Fibroblast of skin of right biceps (primary cell): Measurements from ENCODE around the gene ABCC11.
"Not testable (repeated sequence)": the region's sequence is repeated elsewhere in the genome, so short reads cannot be mapped to it uniquely, and the experiment has no call there.

Experiments used
- DNase-seq: peaks from one replicate; pipeline ENCODE4 v3.0.0-alpha.2; 2013

Gene ABCC11

DNA sequence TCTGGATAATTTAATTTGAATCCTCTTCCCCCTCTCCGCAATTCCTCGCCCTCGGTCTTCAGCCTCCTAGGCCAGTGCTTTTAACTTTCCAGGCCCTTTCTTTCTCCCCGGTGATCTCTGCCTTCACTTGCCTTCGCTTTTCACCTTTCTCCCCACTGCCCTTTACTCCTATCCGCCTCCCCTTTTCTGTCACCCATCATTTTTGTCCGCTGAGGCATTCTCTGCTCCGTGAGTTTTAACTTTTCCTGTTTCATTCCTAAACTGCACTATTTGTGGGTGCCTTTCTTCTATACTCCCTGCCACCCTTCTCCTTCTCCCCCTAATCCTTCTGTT lies 2.5 kb downstream of the ABCC11 start:
- DNase-seq = no peak

DNA sequence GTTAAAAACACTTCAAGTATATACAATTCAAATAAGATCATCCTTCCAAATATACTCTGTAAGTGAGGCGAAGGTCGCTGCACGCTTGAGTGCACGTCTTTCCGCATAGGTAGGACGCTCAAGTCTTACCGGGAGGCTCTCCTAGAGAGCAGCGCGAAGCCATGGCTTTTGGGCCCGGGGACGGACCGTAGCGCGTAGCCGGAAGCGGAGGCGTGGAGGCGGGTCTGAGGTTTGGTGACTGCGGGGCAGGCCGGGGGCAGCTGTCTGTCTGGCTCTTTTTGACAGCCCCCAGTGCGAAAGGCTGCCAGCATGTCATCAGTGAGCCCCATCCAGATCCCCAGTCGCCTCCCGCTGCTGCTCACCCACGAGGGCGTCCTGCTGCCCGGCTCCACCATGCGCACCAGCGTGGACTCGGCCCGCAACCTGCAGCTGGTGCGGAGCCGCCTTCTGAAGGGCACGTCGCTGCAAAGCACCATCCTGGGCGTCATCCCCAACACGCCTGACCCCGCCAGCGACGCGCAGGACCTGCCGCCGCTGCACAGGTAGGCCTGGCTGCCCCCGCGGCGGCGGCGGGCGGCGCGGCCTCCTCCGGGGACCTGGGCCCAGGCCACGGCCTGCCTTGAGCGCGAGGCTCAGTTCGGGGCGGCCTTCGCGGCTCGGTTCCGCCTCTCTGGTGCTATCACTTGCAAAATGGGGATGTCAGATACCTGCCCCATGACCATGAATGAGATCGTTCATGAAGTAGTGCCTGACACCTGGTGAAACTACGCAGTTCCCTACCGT lies 3.1 kb downstream of the ABCC11 start, which contains the start of gene LONP2:
Gene LONP2, plus strand, starts transcription at position 221 of the 783 bp plus-strand sequence. Its CDS starts 89 bp downstream, at position 310.
- DNase-seq = peak; percentile 89

DNA sequence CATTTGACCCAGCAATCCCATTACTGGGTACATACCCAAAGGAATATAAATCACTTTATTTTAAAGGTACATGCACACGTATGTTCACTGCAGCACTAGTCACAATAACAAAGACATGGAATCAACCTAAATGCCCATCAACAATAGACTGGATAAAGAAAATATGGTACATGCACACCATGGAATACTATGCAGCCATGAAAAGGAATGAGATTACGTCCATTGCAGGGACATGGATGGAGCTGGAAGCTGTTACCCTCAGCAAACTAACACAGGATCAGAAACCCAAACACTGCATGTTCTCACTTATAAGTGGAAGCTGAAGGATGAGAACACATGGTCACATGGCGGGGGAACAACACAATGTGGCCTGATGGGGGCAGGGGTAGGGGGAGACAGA lies 7.2 kb downstream of the ABCC11 start:
- DNase-seq = not testable (repeated sequence)

DNA sequence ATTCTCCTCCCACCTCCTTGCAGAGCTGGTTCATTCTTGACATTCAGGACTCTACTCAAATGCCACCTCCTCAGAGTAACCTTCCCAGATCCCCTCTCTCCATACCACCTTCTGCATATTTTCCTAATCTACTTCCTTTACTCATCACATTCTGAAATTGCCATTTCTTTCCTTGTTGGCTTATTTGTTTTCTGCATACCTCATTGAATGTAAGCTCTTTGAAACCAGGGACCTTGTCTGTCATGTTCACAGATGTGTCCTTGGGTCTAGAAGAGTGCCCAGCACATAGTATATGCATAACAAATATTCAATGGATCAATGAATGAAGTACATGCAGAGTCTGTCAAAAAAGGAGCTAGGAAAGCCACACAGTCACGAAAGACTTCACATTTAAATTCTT lies 11.1 kb downstream of the ABCC11 start:
- DNase-seq = no peak

DNA sequence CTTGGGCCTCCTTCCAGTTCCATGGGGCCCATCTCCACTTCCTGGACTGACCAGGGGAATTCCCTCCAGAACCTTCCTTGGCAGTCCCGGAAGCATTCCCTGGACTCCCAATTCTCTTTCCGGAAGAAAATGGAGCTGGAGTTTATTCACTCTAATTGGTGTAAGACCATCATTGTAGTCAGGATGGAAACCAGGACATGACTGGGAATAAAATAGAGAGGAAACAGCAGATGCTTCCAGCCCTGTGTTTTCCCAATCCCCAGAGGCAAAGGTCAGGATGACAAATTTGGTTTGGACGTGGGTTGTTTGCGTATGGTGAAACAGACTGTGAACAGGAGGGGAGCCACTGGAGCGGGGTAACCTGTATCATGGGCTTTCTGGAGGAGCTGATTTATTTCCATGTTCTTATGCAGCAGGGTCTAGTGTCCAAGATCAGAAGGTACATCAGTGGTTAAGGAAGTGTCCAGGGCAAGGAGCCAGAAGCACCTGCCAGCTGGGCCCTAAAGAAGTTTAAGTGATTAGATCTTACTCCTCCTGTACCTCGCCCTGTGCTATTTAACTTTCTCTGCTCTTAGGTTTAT lies 11.7 kb downstream of the ABCC11 start:
- no peak for DNase-seq

DNA sequence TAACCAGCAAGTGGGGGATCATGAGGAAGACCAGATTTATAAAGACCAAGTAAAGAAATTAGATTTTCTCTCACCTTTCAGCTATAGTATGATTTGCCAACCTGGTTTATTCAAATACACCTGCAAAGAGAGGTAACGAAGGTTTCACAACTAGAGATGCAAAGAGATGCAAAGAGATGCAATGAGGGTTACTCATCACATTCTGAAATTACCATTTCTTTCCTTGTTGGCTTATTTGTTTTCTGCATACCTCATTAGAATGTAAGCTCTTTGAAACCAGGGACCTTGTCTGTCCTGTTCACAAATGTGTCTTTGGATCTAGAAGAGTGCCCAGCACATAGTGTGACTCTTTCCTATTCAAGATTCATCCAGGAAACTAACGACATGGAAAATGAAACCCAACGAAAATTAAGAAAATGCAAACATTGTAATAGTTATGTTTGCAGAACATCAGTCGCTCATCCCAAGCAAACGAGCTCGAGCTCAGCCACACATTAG lies 12.2 kb downstream of the ABCC11 start:
- DNase-seq = no peak

DNA sequence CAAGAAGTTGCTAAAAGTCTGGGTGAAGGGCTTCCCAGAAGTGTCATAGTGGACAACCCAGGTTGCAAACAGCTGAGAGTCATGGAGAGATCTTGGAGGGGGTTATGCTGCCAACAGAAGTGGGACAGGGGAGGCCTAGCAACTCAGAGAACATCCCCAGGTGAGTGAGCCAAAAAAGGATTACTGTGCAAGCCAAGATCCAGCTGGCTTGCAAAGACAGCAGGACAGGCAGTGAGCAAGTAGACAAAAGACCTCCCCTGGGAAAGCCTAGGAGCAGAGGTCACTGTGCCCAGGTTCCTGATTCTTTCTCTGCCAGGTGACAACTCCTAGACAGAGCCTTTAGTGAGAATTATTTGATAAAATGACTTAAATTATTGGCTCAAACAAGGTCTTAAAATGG lies 12.7 kb downstream of the ABCC11 start:
- DNase-seq = no peak

DNA sequence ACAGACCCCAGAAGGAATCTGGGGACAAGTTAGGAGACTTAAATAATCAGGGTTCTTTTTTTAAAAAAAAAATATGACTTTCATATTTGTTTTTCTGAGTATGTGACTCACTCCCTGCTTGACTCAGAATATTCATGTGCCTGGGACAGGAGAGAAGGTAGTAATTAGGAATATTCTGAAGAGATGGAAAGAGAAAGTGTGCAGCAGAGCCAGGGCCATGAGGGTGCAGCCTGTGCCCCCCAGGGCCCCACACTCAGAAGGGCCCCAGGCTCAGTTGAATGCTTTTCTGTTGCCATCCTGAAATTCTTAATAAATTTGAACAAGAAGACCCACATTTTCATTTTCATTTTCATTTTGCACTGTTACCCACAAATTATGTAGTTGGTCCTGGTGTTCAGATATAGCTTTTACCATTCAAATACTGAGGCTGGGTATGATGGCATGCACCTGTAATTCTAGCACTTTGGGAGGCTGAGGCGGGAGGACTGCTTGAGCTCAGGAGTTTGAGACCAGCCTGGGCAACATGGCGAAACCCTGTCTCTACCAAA lies 14.8 kb downstream of the ABCC11 start:
- DNase-seq = peak; percentile 4

DNA sequence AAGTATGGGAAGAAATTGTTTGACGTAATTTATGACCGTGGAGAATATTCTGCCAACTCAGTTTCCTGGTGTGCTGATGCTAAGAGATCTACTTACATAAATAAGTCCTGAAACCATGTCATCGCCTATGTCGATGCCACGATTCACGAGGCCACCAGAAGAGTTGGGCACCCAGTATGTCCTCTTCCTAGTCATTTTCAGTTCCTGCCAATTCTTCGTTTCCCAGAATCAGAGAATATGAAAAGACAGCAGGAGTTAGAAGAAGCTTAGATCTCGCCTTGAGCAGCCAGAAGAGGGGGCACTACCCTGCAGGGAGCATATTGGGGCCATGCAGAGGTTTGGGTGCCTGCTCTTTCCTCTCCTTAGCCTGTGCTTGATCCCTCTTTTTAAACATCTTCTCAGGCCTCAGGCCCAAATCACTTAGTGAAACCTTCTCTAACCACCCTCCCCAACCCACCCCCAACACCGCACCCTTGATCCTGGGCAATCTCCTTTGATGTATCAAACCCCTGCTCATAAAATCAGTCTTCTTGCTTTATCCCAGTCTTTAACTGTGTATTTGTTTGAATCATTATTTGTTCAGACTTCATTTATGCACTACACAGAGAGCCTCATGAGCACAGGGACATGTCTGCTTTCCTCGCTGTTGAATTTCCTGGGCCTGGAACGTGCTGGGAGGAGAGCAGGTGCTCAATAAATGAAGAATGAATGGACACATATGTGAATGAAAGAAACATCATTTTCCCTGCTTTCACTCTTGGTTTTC lies 15.4 kb downstream of the ABCC11 start:
- DNase-seq = peak; percentile 20

DNA sequence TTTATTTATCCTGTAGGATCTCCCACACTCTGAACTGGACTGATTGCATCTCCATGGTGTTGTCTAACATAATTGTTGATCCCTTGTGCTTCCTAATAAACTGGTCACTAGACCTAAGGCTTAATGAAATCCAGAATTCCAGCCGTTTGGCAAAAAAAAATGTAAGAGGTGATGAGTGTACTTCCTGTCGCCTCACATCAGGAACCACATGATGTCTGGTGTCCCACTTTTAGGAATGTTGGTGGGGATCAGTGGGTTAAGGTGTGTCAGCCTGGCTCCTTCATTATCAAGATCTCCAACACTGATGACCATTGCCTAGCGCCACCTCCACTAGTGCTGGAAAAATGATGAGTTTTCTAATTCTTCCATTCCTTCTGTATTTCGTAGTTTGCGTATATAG lies 21.9 kb downstream of the ABCC11 start:
- DNase-seq = peak; percentile 41

DNA sequence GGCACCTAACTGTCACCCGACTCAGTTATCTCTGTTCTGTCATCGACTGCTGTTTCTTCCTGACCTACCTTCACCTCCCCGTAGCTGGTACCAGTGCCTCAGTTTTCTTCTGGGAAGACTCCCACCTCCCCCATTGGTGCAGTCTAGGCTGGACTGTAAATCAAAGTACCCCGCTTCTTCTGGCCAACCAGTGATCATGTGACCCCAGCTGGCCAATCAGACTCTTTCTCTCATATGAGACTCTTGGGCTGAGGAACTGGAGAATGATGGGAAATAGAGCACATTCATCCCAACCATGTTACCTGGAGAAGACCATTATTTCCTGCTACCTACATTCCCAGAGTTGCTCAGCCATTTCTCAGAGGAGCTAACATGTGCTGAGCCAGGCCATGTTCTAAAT lies 23.8 kb downstream of the ABCC11 start:
- DNase-seq = no peak

DNA sequence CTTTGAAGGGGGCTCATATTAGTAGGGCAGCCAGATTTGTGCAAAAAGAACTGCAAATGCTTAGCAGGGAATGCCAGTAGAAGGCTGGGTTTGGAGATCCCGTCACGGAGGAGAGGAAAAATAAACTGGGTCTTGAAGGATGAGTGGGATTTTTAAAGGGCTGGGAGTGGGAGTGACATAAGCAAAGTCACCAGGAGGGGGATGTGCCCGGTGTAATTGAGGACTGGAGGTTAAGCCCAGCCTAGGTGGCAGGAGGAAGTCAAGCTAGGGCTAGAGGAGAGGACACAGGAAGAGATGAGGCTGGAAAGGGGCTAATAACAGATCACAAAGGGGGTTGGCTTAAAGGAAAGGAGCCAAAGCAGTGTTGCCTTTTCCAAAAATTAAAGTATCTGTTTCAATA lies 26.4 kb downstream of the ABCC11 start:
- DNase-seq = no peak

DNA sequence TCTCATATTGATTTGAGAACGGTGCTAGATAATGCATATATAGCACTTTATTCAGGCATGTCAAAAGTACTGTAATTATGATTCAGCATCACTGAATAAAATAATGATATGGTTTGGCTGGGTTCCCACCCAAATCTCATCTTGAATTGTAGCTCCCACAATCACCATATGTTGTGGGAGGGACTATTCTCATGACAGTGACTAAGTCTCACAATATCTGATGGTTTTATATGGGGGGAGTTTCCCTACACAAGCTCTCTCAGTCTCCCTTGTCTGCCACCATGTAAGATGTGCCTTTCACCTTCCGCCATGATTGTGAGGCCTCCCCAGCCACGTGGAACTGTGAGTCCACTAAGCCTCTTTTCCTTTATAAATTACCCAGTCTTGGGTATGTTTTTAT lies 28.9 kb downstream of the ABCC11 start:
- DNase-seq = peak; percentile 10

DNA sequence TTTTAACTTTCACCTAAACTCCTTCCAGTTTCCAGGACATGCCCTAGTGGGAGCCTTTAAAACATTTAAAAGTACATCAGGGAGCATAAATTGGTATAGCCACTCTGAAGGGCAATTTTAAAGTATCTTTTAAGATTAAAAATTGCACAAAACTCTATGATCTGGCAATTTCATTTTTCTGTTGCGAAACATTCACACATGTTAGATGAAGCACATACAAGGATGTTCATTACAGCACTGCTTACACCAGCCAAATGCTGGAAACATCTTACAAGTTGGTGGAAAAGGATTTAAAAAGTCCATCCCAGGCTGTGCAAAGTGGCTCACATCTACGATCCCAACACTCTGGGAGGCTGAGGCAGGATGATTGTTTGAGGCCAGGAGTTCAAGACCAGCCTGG lies 29.6 kb downstream of the ABCC11 start:
- DNase-seq = no peak

DNA sequence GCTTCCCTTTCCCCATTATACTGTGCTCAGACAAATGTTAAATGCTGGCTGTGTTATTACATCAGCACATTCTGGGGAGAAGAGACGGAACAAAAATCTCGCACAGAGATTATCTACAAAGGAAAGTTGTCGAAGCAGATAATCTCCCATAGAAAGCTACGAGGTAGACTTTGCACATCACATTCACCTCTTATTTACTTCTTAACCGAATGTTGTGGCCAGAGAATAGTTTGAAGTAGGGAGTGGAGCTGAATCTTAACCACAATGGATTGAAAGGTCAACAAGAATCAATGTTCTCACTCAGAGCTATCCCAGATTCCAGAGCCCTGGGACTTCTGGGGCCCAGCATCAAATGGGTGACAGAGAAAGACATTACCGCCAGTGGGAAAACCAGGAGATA lies 31.6 kb downstream of the ABCC11 start:
- no peak for DNase-seq

DNA sequence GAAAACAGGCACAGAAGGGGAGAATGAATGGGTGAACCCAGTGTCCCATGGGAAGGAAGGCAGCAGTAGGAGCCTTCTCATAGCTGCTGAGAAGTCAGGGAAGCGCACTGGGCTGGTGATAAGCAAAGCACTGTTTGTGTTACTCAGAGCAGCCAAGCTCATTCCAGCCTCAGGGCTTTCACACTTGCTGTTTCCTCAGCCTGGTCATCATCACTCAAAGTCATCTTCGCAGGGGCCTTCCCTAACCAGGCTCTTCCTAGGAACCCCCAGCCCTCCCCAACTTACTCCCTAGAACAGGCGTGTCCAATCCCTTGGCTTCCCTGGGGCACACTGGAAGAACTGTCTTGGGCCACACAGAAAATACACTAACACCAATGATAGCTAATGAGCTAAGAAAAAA lies 35.3 kb downstream of the ABCC11 start:
- no peak for DNase-seq

DNA sequence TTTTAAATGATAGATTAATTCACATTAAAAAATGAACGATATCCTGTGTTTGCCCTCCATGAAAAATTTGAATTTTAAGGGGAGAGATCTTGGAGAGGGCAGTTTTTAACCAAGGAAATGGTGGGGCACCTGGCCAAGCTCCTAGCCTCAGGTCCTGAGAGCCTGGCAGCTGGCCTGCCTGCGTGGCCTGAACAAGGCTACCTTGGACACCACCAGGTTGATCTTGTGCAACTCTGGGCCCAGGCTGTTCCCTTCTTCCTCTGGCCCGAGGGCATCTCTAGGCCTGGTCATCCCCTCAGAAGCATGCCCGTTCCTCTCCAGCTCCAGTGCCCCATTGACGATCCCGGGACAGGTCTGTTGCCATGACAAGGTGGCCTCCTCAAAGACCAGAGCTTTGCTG lies 36.6 kb downstream of the ABCC11 start:
- DNase-seq = no peak

DNA sequence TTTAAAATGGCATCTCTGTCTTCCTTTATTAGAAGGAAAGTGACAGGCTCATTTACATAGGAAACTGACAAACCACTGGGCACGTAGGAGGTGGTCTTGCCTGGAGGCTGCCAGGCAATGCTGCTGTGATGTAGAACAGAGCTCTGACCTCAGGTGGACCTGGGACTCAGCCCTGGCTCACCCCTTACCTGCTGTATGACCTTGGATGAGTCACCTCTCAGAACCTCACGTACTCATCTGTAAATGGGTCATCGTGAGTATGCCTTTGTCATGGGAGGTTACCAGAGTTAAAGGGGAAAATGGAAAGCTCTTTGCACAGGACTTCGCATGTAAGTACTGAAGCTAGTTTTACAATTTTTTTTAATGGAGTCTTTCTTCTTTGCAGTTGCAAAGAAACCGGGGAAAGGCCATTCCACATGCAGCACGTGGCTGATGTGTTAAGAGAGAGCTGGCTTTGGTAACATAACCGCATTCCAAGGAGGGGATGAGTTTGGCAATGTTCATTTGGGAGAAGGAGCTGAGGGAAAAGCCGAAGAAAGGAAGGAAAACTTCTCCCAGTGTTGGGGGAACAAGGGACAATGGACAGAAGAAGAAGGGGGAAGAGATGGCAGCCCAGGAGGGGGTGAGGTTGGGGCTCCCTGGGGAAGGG lies 40.6 kb downstream of the ABCC11 start:
- no peak for DNase-seq

DNA sequence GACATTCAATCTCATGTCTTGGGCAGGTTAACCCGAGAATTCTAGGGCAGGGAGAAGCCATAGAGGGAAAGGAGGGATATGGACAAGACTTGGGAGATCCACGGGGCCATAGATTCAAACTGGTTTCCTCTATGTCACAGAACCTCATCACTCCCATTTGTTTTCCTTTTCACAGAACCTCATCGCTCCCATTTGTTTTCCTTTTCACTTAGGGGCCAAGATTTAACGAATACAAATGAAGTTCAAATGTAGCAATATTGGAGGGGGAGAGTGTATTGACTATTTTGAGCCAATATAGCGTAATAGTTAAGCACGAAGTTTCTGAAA lies 42.6 kb downstream of the ABCC11 start:
- no peak for DNase-seq

DNA sequence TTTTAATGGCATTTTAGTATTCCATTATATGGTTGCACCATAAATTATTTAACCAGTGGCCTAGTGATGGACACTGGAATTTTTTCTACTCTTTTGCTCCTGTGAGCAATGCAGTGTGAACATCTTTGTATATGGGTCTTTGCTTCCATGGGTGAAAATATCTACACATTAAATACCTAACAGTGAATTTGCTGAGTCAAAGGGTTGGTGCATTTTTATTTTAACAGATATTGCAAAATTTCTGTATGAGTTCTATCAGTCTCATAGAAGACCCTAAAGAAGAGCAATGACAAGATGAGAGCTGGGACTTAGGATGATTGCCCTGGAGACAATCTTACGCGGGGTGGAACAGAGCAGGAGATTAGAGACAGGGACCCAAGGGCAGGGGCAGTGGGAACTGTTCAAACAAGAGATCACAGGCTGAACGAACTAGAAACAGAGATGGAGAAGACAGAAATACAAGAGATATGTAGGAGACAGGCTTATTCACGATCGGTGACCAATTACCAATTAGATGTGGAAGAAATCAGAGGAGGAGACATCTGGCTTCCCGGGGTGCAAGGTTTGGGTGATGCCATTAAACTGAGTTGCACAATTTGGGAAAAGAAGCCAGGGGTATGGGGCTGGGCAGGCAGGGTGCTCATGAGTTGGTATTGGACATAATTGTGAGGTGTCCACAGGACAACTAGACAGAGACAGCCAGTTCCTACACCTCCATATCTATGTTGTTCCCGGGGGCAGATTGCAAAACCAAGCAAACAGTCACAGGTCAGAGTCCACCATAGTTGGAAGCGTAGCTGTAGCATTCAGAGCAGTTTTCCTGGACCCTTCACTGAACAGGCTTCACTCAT lies 43.1 kb downstream of the ABCC11 start:
- no peak for DNase-seq

DNA sequence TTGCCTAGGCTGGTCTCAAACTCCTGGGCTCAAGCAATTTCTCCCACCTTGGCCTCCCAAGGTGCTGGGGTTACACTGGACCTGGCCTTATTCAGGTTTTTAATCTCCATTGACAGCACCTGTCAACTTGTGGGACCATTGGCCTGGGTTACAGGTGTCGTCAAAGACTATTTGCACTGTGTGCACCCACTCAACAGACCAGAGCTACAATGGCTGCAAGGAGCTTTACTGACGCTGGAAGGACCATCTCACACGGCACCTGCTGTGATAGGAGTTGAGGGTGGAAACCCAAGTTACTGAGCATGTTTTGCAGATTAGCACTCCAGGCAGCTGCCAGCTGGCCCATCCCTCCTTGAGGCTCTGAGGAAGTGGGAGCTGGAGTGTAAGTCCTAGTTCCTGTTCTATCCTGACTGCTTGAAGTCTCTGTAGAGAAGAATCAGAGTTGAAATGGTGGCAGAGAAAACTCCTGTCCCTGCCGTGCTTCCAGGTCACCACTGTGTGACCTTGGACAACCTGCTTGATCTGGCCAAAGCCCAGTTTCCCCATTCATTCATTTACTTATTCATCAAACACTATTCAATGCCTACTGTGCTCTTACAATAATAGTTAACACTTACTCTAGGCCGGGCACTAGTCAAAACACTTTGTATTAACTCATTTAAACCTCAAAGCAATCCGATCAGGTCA lies 45.7 kb downstream of the ABCC11 start:
- no peak for DNase-seq

DNA sequence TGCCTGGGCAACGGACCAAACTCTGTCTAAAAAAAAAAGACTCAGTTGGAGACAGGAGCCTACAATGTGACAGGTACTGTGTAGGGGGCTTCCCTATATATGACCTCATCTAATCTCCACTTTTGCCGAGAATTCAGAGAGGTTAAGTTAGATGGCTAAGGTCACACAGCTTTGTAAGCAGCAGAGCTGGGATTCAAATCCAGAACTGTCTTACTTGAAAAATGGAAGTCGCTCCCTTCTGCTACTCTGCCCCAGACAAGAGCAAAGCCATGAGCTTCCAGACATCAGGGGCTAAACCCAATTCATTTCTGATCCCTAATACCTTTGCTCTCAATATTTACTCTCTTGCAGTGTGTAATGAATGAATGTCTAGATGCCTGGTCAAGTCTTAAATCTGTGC lies 50.0 kb downstream of the ABCC11 start:
- no peak for DNase-seq
